Muscle of leg (tissue), 9 donors: ENCODE results near the gene RPL34. TPM values are rescaled to one million over a fixed set of nuclear protein-coding genes. Genes with fewer than 3 reads are reported as not detected.

Experiments used
- polyA plus RNA-seq, 8 donors: library from polyadenylated mRNA; unstranded; fragments of 120-200 nt; gene quantifications; one replicate each; pipeline versions ENCODE4 v1.2.1 to v1.2.3, GENCODE V29; 2013; ENCODE audit warnings: inconsistent platforms in 1 of 8, low replicate concordance in 1 of 8; ENCODE audit not compliant: insufficient read length in 8 of 8, insufficient read depth in 1 of 8
- total RNA-seq: library from RNA; stranded (reverse); fragments of 120-200 nt; gene quantifications from one replicate; pipeline ENCODE4 v1.2.4, GENCODE V29; 2013

The RPL34 gene
- total and polyA plus RNA-seq, 9 donors = 1,779 to 3,688 (median 2,209) TPM

Other genes starting within 250 kb of the RPL34 start
- 167 TPM for gene OSTC, start 30.0 kb downstream of the RPL34 start, total RNA-seq
- gene OSTC, start 30.0 kb downstream of the RPL34 start, polyA plus RNA-seq = 100 to 1,000 TPM; 150 to 197 (median 167) TPM
- not detected for gene ETNPPL, start 142.5 kb downstream of the RPL34 start, total RNA-seq
- under 1 TPM in 2 of 8 donors, not detected in 6; 0.12 to 0.37 TPM for gene ETNPPL, start 142.5 kb downstream of the RPL34 start, polyA plus RNA-seq